Loucy (cell line): ENCODE data around the gene ARVCF.

ENCODE experiments used
- EZH2phosphoT487 ChIP-seq: fragments of 200-600 bp; IDR thresholded peaks from 2 replicates; pipeline ENCODE4 v1.6.1; 2018; ENCODE audit warnings: antibody characterized with exemption, mild to moderate bottlenecking, moderate library complexity, borderline replicate concordance
- TF ChIP-seq, protein P1 (sequence below): fragments of 200-600 bp; sonication (generic); conservative IDR thresholded peaks from 2 replicates; pipeline ENCODE4 v1.5.1; 2014; ENCODE audit warnings: mild to moderate bottlenecking, antibody characterized with exemption, low read length

DNA sequence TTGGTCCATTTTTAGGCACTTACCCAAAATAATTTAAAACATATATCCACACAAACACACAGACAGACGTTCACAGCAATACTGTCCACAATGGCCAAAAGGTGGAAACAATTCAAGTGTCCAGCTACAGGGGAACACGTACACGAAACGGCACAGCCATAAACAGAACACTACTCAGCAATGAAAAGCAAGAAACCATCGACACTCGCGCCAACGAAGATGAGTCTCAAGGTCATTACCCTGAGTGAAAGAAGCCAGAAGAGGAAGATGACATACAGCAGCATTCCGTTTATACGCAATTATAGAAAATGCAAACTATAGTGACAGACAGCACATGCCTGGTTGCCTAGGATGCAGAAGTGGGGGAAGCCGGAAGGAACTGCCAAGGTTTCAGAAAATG is 88.4 kb downstream of the ARVCF start:
- TF ChIP-seq, protein P1, sequence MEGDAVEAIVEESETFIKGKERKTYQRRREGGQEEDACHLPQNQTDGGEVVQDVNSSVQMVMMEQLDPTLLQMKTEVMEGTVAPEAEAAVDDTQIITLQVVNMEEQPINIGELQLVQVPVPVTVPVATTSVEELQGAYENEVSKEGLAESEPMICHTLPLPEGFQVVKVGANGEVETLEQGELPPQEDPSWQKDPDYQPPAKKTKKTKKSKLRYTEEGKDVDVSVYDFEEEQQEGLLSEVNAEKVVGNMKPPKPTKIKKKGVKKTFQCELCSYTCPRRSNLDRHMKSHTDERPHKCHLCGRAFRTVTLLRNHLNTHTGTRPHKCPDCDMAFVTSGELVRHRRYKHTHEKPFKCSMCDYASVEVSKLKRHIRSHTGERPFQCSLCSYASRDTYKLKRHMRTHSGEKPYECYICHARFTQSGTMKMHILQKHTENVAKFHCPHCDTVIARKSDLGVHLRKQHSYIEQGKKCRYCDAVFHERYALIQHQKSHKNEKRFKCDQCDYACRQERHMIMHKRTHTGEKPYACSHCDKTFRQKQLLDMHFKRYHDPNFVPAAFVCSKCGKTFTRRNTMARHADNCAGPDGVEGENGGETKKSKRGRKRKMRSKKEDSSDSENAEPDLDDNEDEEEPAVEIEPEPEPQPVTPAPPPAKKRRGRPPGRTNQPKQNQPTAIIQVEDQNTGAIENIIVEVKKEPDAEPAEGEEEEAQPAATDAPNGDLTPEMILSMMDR = no peak
- no peak for TF ChIP-seq EZH2phosphoT487
